HG03442 (cell line): ENCODE results near the gene IPO9.
"Not testable (repeated sequence)": the region's sequence is repeated elsewhere in the genome, so short reads cannot be mapped to it uniquely, and the experiment has no call there.

Experiments used
- ATAC-seq: cut with Tn5 transposase; IDR thresholded peaks from one replicate; pipeline ENCODE4 v1.9.1; 2021; ENCODE audit warnings: mild to moderate bottlenecking, moderate library complexity; ENCODE audit not compliant: unreplicated experiment

Gene IPO9

DNA sequence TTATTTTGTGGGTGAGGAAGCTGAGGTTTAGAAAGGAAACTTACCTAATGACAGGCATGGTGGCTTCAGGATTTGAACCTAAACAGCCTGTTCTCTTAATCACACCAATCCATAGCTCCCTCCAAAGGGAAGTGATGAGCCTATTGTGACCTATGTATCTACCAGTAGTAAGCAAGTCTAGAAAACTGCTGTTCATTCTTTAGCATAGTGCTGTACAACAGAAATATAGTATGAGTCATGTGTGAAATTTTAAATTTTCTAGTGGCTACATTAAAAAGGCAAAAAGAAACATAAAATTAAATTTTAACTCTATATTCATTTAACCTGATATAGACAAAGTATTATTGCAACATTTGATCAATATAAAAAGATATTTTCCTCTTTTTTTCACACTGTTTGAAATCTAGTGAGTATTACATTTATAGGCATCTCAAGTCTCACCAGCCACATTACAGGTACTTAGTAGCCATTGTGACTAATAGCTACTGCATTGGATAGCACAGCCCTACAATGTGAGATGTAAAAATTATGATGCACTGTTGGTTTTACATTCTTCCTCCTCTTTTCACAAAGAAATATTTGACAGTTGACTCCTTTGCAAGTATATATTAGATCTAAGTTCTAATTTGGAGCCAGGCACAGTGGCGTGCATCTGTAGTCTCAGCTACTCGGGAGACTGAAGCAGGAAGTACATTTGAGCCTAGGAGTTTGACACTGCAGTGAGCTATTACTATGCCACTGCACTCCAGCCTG lies 16.6 kb downstream of the IPO9 start:
- ATAC-seq, result no peak

GRCh38 chr1:201847150-201847549 lies 18.2 kb downstream of the IPO9 start:
- no peak for ATAC-seq

GRCh38 chr1:201848230-201848629 lies 19.3 kb downstream of the IPO9 start:
- ATAC-seq, result no peak

- no peak for ATAC-seq
Measured at GRCh38 chr1:201849372-201850052, 20.6 kb downstream of the IPO9 start.

GRCh38 chr1:201850053-201850397 lies 21.1 kb downstream of the IPO9 start:
- ATAC-seq, result no peak

- ATAC-seq, result no peak
Measured at GRCh38 chr1:201851949-201852348, 23.0 kb downstream of the IPO9 start.

GRCh38 chr1:201856722-201857121 lies 27.8 kb downstream of the IPO9 start:
- ATAC-seq, result not testable (repeated sequence)

GRCh38 chr1:201859424-201859823 lies 30.5 kb downstream of the IPO9 start:
- no peak for ATAC-seq

DNA sequence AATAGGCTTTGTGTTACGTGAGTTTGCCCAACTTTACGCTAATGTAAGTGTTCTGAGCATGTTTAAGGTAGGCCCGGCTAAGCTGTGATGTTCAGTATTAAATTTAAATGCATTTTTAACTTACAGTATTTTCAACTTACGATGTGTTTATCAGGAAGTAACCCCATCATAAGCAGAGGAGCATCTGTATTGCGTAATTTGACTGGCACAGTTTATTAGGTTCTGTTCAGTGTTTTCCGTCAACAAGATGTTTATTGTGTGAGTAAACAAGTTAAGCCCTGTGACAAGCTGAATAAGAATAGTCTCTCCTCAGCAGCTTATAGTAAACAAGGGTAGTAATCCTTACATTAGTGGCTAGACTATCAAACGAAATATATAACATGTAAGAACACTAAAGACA lies 32.5 kb downstream of the IPO9 start:
- ATAC-seq, result no peak

- no peak for ATAC-seq
Measured at GRCh38 chr1:201870397-201870796, 41.4 kb downstream of the IPO9 start.

GRCh38 chr1:201874672-201875071 lies 45.7 kb downstream of the IPO9 start:
- no peak for ATAC-seq

- ATAC-seq, result no peak
Measured at GRCh38 chr1:201876148-201876818, 47.3 kb downstream of the IPO9 start.

DNA sequence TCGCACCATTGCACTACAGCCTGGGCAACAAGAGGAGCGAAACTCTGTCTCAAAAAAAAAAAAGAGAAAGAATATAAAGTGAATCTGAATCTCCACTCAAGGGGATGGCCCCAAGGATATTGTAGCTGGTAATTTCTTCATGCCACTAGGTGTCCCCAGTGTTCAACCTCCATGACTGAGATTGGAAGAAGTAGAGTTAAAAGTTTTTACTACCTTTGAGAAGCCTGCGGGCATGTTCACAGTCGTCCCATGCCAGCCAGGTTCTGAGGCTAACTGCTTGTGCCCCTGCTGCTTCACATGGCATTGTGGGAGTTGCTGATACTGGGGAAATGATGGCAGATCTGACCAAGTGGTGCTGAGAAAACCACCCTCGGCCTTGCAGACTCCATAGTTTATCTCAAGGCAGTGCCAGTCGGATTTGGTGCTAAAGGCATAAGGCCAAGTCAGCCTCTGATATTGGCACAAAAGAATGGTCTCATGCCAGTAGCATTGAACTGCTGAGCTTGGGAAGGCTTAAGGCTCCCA lies 49.0 kb downstream of the IPO9 start:
- no peak for ATAC-seq

GRCh38 chr1:201880928-201881571 lies 52.1 kb downstream of the IPO9 start:
- ATAC-seq, result no peak

DNA sequence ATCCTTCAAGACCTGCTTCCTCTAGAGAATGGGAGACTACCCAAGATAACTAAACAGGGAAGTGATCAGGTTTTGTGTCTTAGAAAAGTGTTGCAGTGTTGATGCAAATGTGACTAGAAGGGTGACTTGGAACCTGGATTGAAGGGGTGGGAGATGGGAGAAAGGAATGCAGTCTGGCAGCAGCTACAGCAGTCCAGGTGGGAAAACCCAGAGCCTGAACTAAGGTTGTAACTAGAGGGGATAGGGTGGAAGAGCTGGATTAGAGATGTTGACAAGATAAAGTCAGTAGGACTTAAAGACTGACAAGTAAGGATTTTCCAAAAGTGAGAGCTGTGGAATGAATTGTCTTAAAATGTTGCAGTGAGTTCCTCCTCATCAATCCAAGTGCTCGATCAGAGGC lies 52.7 kb downstream of the IPO9 start:
- no peak for ATAC-seq

DNA sequence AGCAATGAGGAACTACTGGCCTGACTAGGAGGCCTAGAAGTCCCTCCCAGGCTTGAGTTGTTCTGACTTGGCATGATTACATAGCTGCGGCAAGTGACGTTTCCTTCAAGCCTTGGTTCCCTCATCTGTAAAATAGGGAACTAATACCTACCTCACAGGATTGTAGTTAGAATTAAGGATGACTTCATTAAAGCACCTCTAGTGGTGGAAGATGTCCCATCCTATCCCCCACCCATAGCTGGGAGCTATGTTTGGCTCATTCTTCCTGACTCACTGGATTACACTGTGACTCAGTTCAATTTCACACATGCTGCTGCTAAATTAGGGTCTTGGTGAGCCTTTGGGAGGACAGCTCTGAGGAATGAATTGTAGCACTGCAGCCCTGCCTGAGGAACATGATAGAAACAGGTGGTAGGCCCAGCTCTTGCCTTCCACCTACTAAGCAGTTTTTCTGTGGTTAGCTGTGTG lies 53.7 kb downstream of the IPO9 start:
- no peak for ATAC-seq

DNA sequence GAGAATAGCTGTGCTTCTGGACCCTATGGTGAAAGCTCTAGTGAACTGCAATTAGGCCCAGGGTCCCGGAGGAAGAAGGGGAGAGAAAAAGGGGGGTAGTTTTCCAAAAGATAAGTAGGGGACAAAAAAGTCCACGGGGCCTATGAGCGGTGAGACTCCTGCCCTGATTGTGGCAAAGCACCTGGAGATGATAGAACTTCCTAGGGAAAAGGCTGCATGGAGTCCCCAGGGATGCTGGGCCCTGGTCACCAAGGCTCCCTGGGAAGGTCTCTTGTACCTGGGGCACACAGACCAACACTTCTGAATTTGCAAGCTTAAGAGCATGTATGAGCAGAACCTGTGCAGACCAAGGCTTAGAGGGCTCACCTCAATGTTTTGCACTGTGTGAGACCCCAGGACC lies 54.3 kb downstream of the IPO9 start:
- ATAC-seq, result no peak

GRCh38 chr1:201883786-201884185 lies 54.8 kb downstream of the IPO9 start:
- ATAC-seq, result no peak

DNA sequence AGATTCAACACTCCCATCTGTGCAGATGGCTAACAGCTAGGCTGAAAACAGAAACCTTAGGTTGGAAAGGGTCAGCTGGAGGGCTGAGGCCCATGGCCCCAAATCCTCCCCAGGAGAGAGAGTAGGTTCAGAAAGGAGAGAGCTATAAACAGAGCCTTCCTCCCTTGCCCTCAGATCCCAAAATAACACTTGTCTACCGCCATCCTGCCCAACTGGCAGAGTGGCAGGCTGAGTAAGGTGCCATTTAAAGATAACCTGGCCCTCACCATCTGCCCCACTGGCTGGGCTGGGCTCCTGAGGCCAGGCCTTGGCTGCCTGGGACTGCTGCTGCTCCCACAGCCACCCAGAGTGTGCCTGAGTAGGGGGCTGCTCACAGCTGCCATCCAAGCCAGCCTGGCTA lies 55.5 kb downstream of the IPO9 start:
- ATAC-seq, result no peak

DNA sequence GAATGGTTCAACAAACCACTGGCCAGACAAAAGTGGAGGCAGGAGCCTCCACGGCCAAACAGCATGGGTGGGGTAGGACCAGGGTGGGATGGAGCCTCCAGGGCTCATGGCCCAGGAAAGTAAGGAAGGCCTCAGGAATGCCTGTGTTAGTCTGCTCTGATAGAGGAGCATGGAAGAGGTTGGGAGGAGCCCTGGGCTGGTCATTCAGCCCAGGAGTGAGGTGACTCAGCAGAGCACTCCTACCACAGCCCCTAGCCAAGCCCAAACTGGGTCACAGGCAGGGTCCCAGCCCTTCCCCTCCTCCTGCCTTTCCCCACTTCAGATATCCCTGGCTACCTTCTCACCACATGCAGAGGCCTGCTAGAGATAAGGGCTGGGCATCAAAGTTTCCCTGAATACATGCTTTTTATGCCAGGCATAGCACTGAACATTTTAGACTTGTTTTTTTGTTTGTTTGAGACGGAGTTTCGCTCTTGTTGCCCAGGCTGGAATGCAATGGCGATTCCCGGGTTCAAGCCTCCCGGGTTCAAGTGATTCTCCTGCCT lies 56.6 kb downstream of the IPO9 start:
- no peak for ATAC-seq
